ENCODE data around the gene SYCP2L. TPM values are rescaled to one million over a fixed set of nuclear protein-coding genes. Genes with fewer than 3 reads are reported as not detected.

Gene SYCP2L
- total RNA-seq, 1 experiment from 2014 or later, result 4.9 TPM

GRCh38 chr6:10964684-10965083, 77.8 kb downstream of the SYCP2L start:
- no peak overlapping the region for H3K4me3 ChIP-seq (replicated peaks in 1 of 2; ENCODE audit: low read depth in 1 of 2, low read length in 2 of 2)
- 0 out of 4 replicates have a peak, but pooled peaks cover 0 to 3% of the 10 kb centered on the region in 2 experiments for H3K9me3 ChIP-seq (ENCODE audit: control insufficient read depth in 1 of 2, insufficient read depth in 1 of 2, low read depth in 1 of 2, low read length in 2 of 2)
- ChIA-PET POLR2A (no interaction called here), RAD21 (ENCODE audit: low non-redundant PET in 1 of 2, low total read pairs in 2 of 2, uncharacterized antibody in 2 of 2, unreplicated experiment in 2 of 2) (no interaction called here), CTCF (no interaction called here)
- DNase-seq (ENCODE audit: low read depth, low spot score) (no peak), ATAC-seq (no peak)
- H3K9me2 ChIP-seq (ENCODE audit: insufficient read depth), result no peaks in the 10 kb centered on the region
- no peak overlapping the region for H3K27ac ChIP-seq (ENCODE audit: low read depth, low read length)
- H3K4me1 ChIP-seq (ENCODE audit: control insufficient read depth in 1 of 2, insufficient read depth in 2 of 2, low read length in 2 of 2), result no peaks in the 10 kb centered on the region
- TF ChIP-seq CEBPB (IDR thresholded peaks at IDR 0.05; ENCODE audit: low read depth) (no peak), ZNF274 (IDR thresholded peaks at IDR 0.05; ENCODE audit: low read depth, low read length) (no peak), SIN3A (IDR thresholded peaks at IDR 0.05; ENCODE audit: low read depth) (no peak), POLR2A (IDR thresholded peaks at IDR 0.05; ENCODE audit: borderline replicate concordance, extremely low read depth, insufficient read depth, insufficient read length) (no peak), RAD21 (IDR thresholded peaks at IDR 0.05; ENCODE audit: low read depth) (no peak), YY1 (IDR thresholded peaks at IDR 0.05; ENCODE audit: extremely low read depth, insufficient replicate concordance, low read depth, low read length) (no peak), SP1 (IDR thresholded peaks at IDR 0.05; ENCODE audit: low read depth) (no peak), FOSL1 (IDR thresholded peaks at IDR 0.05; ENCODE audit: low read depth) (no peak)
- no peaks in the 10 kb centered on the region for H3K79me2 ChIP-seq (ENCODE audit: insufficient read depth, low read length)
- no peak overlapping the region for H2AFZ ChIP-seq (ENCODE audit: low read depth, low read length, poor library complexity, severe bottlenecking)
- H3K9ac ChIP-seq (ENCODE audit: low read length), result no peak overlapping the region
- H3K4me2 ChIP-seq (ENCODE audit: low read length), result no peak overlapping the region
- no peaks in the 10 kb centered on the region for H3K27me3 ChIP-seq (ENCODE audit: insufficient read depth, low read length)
- intact Hi-C loops (cut with micrococcal nuclease), result no loop called here
- H4K20me1 ChIP-seq (ENCODE audit: insufficient read depth), result no peaks in the 10 kb centered on the region
- BruUV-seq (replicated peaks), result no TSS peak
- no peaks in the 10 kb centered on the region for H3K36me3 ChIP-seq (ENCODE audit: control insufficient read depth in 1 of 2, insufficient read depth in 2 of 2, low read length in 2 of 2)

DNA sequence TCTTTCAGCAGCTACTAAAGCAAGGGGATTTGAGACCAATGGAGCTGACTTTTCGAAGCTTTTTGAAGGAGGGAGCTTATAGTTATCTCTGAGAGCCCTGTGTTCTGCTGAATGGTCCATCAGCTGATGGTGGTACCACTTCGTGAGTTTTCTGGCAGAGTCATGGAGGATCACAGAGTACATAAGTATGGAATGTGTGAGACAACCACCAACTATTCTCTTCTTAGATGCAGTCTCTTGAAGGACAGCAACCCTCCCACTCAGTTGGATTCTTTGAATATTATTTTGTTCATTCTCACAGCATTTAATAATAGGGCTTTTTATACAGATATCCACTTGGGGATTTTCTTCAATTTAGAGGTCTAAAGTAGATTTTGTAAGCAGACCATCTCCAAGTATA, 81.9 kb downstream of the SYCP2L start:
- H3K9me2 ChIP-seq (ENCODE audit: insufficient read depth), result no peaks in the 10 kb centered on the region
- POLR2A ChIA-PET, result interaction anchor here (0.6 kb wide), 1 partner anchor 90 kb away, joined by 3 read pairs; no protein-coding TSS in a partner anchor
- BruUV-seq (replicated peaks), result no TSS peak
- RAD21 ChIA-PET (ENCODE audit: low non-redundant PET in 1 of 2, low total read pairs in 2 of 2, uncharacterized antibody in 2 of 2, unreplicated experiment in 2 of 2), result no interaction called here
- DNase-seq (ENCODE audit: low read depth, low spot score), result no peak
- no peak for ATAC-seq
- H3K4me2 ChIP-seq (ENCODE audit: low read length), result no peak overlapping the region
- no peak overlapping the region for H3K9ac ChIP-seq (ENCODE audit: low read length)
- H2AFZ ChIP-seq (ENCODE audit: low read depth, low read length, poor library complexity, severe bottlenecking), result no peak overlapping the region
- intact Hi-C loops (cut with micrococcal nuclease), result no loop called here
- no peaks in the 10 kb centered on the region for H3K27me3 ChIP-seq (ENCODE audit: insufficient read depth, low read length)
- CTCF ChIA-PET, result interaction anchor here (1.0 to 1.1 kb wide), 2 partner anchors 14 to 17 kb away, joined by 3 read pairs; no protein-coding TSS in a partner anchor
- H3K4me3 ChIP-seq (replicated peaks in 1 of 2; ENCODE audit: low read depth in 1 of 2, low read length in 2 of 2), result no peak overlapping the region
- no peak overlapping the region for H3K27ac ChIP-seq (ENCODE audit: low read depth, low read length)
- no peaks in the 10 kb centered on the region for H3K79me2 ChIP-seq (ENCODE audit: insufficient read depth, low read length)
- no peaks in the 10 kb centered on the region for H4K20me1 ChIP-seq (ENCODE audit: insufficient read depth)
- H3K9me3 ChIP-seq (ENCODE audit: control insufficient read depth in 1 of 2, insufficient read depth in 1 of 2, low read depth in 1 of 2, low read length in 2 of 2), result 0 out of 4 replicates have a peak, but pooled peaks cover 0 to 3% of the 10 kb centered on the region in 2 experiments
- H3K4me1 ChIP-seq (ENCODE audit: control insufficient read depth in 1 of 2, insufficient read depth in 2 of 2, low read length in 2 of 2), result no peaks in the 10 kb centered on the region
- H3K36me3 ChIP-seq (ENCODE audit: control insufficient read depth in 1 of 2, insufficient read depth in 2 of 2, low read length in 2 of 2), result no peaks in the 10 kb centered on the region
- TF ChIP-seq ATF3 (IDR thresholded peaks at IDR 0.05) (no peak), RAD21 (IDR thresholded peaks at IDR 0.05; ENCODE audit: low read depth) (no peak), SRF (IDR thresholded peaks at IDR 0.05; ENCODE audit: low read depth) (no peak), SIN3A (IDR thresholded peaks at IDR 0.05; ENCODE audit: low read depth) (no peak), CTCF (IDR thresholded peaks at IDR 0.05 in 2 of 3, conservative IDR thresholded peaks at IDR 0.05 in 1 of 3; ENCODE audit: borderline replicate concordance in 1 of 3, insufficient read depth in 1 of 3, low read depth in 2 of 3, low read length in 2 of 3) (no peak), CEBPB (IDR thresholded peaks at IDR 0.05; ENCODE audit: low read depth) (no peak), ZFX (IDR thresholded peaks at IDR 0.05) (no peak), POLR2A (IDR thresholded peaks at IDR 0.05; ENCODE audit: borderline replicate concordance, extremely low read depth, insufficient read depth, insufficient read length) (no peak), EZH2phosphoT487 (IDR thresholded peaks at IDR 0.05; ENCODE audit: borderline replicate concordance) (no peak), POLR2AphosphoS5 (IDR thresholded peaks at IDR 0.05; ENCODE audit: low read depth, low read length) (no peak)
- TF ChIP-seq, protein P1, sequence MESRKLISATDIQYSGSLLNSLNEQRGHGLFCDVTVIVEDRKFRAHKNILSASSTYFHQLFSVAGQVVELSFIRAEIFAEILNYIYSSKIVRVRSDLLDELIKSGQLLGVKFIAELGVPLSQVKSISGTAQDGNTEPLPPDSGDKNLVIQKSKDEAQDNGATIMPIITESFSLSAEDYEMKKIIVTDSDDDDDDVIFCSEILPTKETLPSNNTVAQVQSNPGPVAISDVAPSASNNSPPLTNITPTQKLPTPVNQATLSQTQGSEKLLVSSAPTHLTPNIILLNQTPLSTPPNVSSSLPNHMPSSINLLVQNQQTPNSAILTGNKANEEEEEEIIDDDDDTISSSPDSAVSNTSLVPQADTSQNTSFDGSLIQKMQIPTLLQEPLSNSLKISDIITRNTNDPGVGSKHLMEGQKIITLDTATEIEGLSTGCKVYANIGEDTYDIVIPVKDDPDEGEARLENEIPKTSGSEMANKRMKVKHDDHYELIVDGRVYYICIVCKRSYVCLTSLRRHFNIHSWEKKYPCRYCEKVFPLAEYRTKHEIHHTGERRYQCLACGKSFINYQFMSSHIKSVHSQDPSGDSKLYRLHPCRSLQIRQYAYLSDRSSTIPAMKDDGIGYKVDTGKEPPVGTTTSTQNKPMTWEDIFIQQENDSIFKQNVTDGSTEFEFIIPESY (IDR thresholded peaks at IDR 0.05; ENCODE audit: extremely low read depth, insufficient replicate concordance, low read length), result no peak
